ENCODE measurements around the gene FAM32A.

FAM32A gene

GRCh38 chr19:16225279-16226183, 40.3 kb downstream of the FAM32A start:
- no peak for DNase-seq (ENCODE audit: low spot score)

GRCh38 chr19:16226184-16226591, 41.0 kb downstream of the FAM32A start:
- DNase-seq (ENCODE audit: low spot score) = no peak

GRCh38 chr19:16226878-16227836, 41.9 kb downstream of the FAM32A start:
- no peak for DNase-seq (ENCODE audit: low spot score)

- DNase-seq (ENCODE audit: low spot score) = peak; percentile 3
These were observed 42.8 kb downstream of the FAM32A start for GRCh38 chr19:16227837-16228636.

GRCh38 chr19:16228637-16229321, 43.6 kb downstream of the FAM32A start:
- peak; percentile 4 for DNase-seq (ENCODE audit: low spot score)

- DNase-seq (ENCODE audit: low spot score) = peak; percentile 6
These were observed 44.1 kb downstream of the FAM32A start for GRCh38 chr19:16229322-16229641.

- no peak for DNase-seq (ENCODE audit: low spot score)
These were observed 46.9 kb downstream of the FAM32A start for GRCh38 chr19:16232127-16232526.

GRCh38 chr19:16232568-16232967, 47.4 kb downstream of the FAM32A start:
- no peak for DNase-seq (ENCODE audit: low spot score)

- DNase-seq (ENCODE audit: low spot score) = no peak
These were observed 48.0 kb downstream of the FAM32A start for GRCh38 chr19:16233081-16233776.

GRCh38 chr19:16233836-16234551, 48.8 kb downstream of the FAM32A start:
- DNase-seq (ENCODE audit: low spot score) = peak; percentile 7

GRCh38 chr19:16234552-16235445, 49.6 kb downstream of the FAM32A start:
- peak; percentile 6 for DNase-seq (ENCODE audit: low spot score)

GRCh38 chr19:16235811-16236652, 50.8 kb downstream of the FAM32A start:
- DNase-seq (ENCODE audit: low spot score) = peak; percentile 10
